Prostate gland (tissue), 2 donors: ENCODE measurements around the gene MTRF1L. TPM values are rescaled to one million over a fixed set of nuclear protein-coding genes. Genes with fewer than 3 reads are reported as not detected.
"Not testable (repeated sequence)": the region's sequence is repeated elsewhere in the genome, so short reads cannot be mapped to it uniquely, and the experiment has no call there.

Experiments used
- DNase-seq: peaks from one replicate; pipeline ENCODE4 v3.0.0-alpha.2; 2019; ENCODE audit warnings: low spot score
- H3K27ac ChIP-seq, 2 donors: fragments of 200-600 bp; sonication (generic); 2 replicates each; pipeline ENCODE4 v1.5.1; 2017 to 2019
- H3K27me3 ChIP-seq: fragments of 200-600 bp; sonication (generic); replicated peaks from 2 replicates; pipeline ENCODE4 v1.5.1; 2019; ENCODE audit not compliant: insufficient read depth
- H3K36me3 ChIP-seq, 2 donors: fragments of 200-600 bp; sonication (generic); 1 replicate in 1 of 2; 2 replicates in 1 of 2; pipeline versions ENCODE4 v1.5.1 to v1.8.1; 2017 to 2019
- H3K4me1 ChIP-seq: fragments of 200-600 bp; sonication (generic); replicated peaks from 2 replicates; pipeline ENCODE4 v1.5.1; 2019
- H3K4me3 ChIP-seq, 2 donors: fragments of 200-600 bp; sonication (generic); 2 replicates each; pipeline ENCODE4 v1.5.1; 2017 to 2019
- H3K9me3 ChIP-seq: fragments of 200-600 bp; sonication (generic); 2 replicates; pipeline ENCODE4 v1.5.1; 2017
- POLR2A ChIP-seq: fragments of 450-650 bp; IDR thresholded peaks from one replicate; pipeline ENCODE4 v1.6.1; 2016; ENCODE audit warnings: antibody characterized with exemption, mild to moderate bottlenecking
- POLR2AphosphoS5 ChIP-seq: sonication (generic); formaldehyde crosslinking; IDR thresholded peaks from one replicate; pipeline ENCODE4 v1.6.1; 2017; ENCODE audit warnings: antibody characterized with exemption
- WGBS: methylation state at CpG from one replicate; pipeline ENCODE4 v1.1.5; 2018; 5-methylcytosine and 5-hydroxymethylcytosine counted together
- intact Hi-C: fragments of 100-400 bp; cut with DNase I; formaldehyde crosslinking; loops from one replicate; pipeline ENCODE4 v1.14.2; 2022
- total RNA-seq, 2 donors: library from RNA; depleted of rRNA; stranded (reverse); fragments of >200 nt; gene quantifications; one replicate each; pipeline ENCODE4 v1.1.0, GENCODE V29; 2016
- TF ChIP-seq, protein P1 (sequence below), 4 experiments: fragments of 200-600 bp in 2 of 4; fragments of 450-650 bp in 2 of 4; sonication (generic) in 2 of 4; IDR thresholded peaks; 1 replicate in 3 of 4; 2 replicates in 1 of 4; pipeline ENCODE4 v1.5.1; 2016 to 2019; ENCODE audit warnings: antibody characterized with exemption in 4 of 4, mild to moderate bottlenecking in 2 of 4, moderate library complexity in 2 of 4

The MTRF1L gene
- total RNA-seq, 2 donors from 2014 or later = 10.8 to 14.3 TPM

DNA sequence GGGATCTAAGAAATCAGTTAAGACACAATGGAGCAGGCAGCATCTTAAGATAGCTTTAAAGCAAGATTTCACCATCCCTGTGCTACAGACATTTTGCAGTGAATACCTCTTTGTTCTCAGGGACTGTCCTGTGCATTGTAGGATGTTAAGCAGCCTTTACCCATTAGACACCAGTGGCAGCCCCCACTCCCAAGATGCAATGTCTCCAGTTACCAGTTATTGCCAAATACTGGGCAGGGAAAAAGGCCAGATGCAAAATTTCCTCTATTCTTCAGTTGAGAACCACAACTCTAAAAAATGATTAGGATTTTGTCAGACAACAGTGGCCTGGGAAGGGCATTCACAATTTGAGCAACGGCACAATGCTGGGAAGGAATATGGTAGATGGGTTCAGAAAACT lies 25.8 kb downstream of the MTRF1L start:
- whole genome bisulfite sequencing = 84% methylated on average over 1 of the region's 1 CpG
- H3K27ac ChIP-seq = no peak overlapping the region
- no peak overlapping the region for H3K4me3 ChIP-seq
- no peaks in the 10 kb centered on the region for H3K4me1 ChIP-seq
- TF ChIP-seq, protein P1, sequence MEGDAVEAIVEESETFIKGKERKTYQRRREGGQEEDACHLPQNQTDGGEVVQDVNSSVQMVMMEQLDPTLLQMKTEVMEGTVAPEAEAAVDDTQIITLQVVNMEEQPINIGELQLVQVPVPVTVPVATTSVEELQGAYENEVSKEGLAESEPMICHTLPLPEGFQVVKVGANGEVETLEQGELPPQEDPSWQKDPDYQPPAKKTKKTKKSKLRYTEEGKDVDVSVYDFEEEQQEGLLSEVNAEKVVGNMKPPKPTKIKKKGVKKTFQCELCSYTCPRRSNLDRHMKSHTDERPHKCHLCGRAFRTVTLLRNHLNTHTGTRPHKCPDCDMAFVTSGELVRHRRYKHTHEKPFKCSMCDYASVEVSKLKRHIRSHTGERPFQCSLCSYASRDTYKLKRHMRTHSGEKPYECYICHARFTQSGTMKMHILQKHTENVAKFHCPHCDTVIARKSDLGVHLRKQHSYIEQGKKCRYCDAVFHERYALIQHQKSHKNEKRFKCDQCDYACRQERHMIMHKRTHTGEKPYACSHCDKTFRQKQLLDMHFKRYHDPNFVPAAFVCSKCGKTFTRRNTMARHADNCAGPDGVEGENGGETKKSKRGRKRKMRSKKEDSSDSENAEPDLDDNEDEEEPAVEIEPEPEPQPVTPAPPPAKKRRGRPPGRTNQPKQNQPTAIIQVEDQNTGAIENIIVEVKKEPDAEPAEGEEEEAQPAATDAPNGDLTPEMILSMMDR (IDR thresholded peaks at IDR 0.05) = no peak
- TF ChIP-seq POLR2AphosphoS5 (no peak), POLR2A (no peak)
- intact Hi-C loops = no loop called here
- no peak for DNase-seq
- H3K9me3 ChIP-seq = no peaks in the 10 kb centered on the region
- H3K36me3 ChIP-seq = no peaks in the 10 kb centered on the region
- H3K27me3 ChIP-seq = no peaks in the 10 kb centered on the region

DNA sequence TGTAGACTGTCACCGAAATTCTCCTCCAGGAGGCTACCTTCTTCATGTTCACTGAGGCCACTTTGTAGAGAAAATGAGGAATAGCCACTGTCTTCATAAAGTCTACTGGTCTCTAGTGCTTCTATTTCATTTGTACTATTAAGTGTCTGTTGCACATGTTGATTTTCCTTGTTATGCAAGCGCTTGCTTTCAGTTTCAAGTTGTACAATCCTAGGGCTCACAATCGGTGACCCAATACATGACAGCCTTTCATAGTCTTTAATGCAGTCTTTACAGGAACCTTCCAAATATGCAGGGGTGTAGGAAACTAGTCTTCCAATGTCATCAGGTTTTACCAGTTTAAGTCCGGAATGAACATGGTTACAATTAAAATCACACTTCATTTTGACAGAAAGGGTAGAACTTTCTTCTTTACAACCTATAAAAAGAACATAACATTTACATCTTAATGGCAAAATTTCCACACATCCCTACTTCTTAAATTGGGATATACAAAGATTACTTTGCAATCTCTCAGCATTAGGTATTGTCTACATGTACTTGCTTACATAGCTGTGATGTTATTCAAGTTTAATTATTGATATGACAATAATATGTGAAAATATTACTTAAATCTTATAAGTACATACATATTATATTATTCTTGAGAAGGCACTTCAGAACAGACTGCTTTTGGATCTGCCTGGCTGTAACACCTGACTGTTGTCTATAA lies 27.1 kb downstream of the MTRF1L start:
- no peak overlapping the region for H3K4me3 ChIP-seq
- no peak for TF ChIP-seq POLR2A
- TF ChIP-seq, protein P1 (IDR thresholded peaks at IDR 0.05) = no peak
- TF ChIP-seq POLR2AphosphoS5 = no peak
- no peaks in the 10 kb centered on the region for H3K9me3 ChIP-seq
- no peaks in the 10 kb centered on the region for H3K27me3 ChIP-seq
- no peaks in the 10 kb centered on the region for H3K4me1 ChIP-seq
- no peak for DNase-seq
- intact Hi-C loops = no loop called here
- H3K36me3 ChIP-seq = no peaks in the 10 kb centered on the region
- no peak overlapping the region for H3K27ac ChIP-seq
- WGBS = 84% methylated on average over 4 of the region's 4 CpGs

DNA sequence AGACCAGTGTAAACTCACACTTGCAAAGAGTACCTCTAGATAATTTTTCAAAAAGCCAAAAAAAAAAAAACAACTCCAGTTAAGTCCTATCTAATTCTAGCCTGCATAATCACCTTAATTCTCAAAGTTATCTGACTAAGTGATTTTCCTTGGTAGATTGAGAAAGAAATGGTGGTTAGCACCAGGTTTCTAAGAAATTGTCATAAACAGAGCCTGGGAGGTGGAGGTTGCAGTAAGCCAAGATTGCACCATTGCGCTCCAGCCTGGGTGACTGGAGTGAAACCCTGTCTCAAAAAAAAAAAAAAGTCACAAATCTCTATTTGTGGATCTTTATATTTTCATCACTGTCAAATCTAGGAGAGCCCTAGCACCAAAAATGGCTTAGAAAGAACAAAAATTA lies 28.6 kb downstream of the MTRF1L start:
- TF ChIP-seq POLR2AphosphoS5 (no peak), POLR2A (no peak)
- TF ChIP-seq, protein P1 (IDR thresholded peaks at IDR 0.05) = no peak
- intact Hi-C loops = no loop called here
- WGBS = 100% methylated on average over 1 of the region's 1 CpG
- Histone ChIP-seq H3K27ac (no peak overlapping the region), H3K36me3 (no peaks in the 10 kb centered on the region), H3K27me3 (no peaks in the 10 kb centered on the region), H3K4me3 (no peak overlapping the region), H3K9me3 (no peaks in the 10 kb centered on the region), H3K4me1 (no peaks in the 10 kb centered on the region)
- DNase-seq = no peak

DNA sequence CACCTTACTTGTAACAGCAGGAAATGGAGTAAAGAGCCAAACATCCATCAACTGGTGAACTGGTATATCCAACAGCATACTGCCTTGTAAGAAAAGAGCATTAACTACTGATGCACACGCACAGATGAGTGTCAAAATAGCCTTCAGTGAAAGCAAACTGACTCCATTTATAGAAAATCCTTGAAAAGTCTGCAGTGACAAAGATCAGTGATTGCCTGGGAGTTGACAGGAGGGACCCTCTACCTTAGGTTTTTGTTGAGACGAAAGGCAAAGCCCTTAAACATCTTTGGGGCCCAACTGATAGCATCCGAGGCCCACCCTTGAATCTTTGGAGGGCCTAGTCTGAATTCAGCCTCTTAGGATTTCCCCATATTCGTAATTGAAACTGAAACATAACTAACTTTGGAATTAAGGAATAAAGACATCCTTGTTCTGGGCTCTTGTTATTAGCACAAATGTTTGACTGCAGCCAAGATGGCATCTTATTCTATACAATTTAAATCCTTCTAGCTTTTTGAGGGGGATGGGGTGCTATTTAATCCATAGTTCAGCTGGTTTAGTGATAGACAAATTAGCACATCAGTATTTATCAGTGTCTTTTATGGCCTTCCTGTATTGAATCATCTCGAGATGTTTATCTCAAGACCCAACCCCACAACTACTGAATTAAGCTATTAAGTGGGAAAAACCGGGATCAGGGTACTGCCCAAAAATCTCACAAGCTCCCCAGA lies 32.7 kb downstream of the MTRF1L start:
- no peak for TF ChIP-seq POLR2AphosphoS5
- TF ChIP-seq, protein P1 (IDR thresholded peaks at IDR 0.05) = no peak
- TF ChIP-seq POLR2A = no peak
- no peak overlapping the region for H3K4me3 ChIP-seq
- no peaks in the 10 kb centered on the region for H3K27me3 ChIP-seq
- no peak overlapping the region for H3K27ac ChIP-seq
- H3K4me1 ChIP-seq = no peaks in the 10 kb centered on the region
- WGBS = 97% methylated on average over 6 of the region's 6 CpGs
- DNase-seq = no peak
- intact Hi-C loops = no loop called here
- no peaks in the 10 kb centered on the region for H3K9me3 ChIP-seq
- H3K36me3 ChIP-seq = no peaks in the 10 kb centered on the region

DNA sequence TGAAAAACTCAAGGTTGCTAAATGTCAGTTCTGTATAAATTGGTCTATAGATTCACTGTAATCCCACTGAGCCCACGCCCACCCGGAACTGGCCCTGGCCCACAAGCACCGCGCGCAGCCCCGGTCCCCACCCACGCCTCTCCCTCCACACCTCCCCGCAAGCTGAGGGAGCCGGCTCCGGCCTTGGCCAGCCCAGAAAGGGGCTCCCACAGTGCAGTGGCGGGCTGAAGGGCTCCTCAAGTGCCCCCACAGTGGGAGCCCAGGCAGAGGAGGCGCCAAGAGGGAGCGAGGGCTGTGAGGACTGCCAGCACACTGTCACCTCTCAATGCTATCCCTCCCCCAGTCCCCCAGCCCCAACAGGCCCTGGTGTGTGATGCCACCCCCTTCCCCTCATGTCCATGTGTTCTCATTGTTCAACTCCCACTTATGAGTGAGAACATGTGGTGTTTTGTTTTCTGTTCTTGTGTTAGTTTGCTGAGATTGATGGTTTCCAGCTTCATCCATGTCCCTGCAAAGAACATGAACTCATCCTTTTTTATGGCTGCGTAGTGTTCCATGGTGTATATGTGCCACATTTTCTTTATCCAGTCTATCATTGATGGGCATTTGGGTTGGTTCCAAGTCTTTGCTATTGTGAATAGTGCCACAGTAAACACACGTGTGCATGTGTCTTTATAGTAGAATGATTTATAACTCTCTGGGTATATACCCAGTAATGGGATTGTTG lies 36.2 kb downstream of the MTRF1L start:
- H3K4me3 ChIP-seq, H3K27me3 ChIP-seq, H3K4me1 ChIP-seq, H3K36me3 ChIP-seq, intact Hi-C loops, H3K9me3 ChIP-seq, H3K27ac ChIP-seq, DNase-seq: not testable (repeated sequence)
- 94% methylated on average over 15 of the region's 15 CpGs for WGBS
